ENCODE measurements around the gene H19.

H19 gene

GRCh38 chr11:1968454-1969002 lies 29.1 kb downstream of the H19 start:
- no peaks in the 10 kb centered on the region for H3K9me3 ChIP-seq (replicated peaks in 1 of 11)
- no peaks in the 10 kb centered on the region for H3K4me1 ChIP-seq
- H3K36me3 ChIP-seq = no peaks in the 10 kb centered on the region
- H3K4me3 ChIP-seq = no peak overlapping the region
- H3K9ac ChIP-seq = no peak overlapping the region
- H4K20me1 ChIP-seq = no peaks in the 10 kb centered on the region
- TF ChIP-seq Cebpa-rat (IDR thresholded peaks at IDR 0.05) = no peak
- no peak overlapping the region for H3K4me2 ChIP-seq
- no peak overlapping the region for H3K27ac ChIP-seq
- H3K27me3 ChIP-seq = no peaks in the 10 kb centered on the region

DNA sequence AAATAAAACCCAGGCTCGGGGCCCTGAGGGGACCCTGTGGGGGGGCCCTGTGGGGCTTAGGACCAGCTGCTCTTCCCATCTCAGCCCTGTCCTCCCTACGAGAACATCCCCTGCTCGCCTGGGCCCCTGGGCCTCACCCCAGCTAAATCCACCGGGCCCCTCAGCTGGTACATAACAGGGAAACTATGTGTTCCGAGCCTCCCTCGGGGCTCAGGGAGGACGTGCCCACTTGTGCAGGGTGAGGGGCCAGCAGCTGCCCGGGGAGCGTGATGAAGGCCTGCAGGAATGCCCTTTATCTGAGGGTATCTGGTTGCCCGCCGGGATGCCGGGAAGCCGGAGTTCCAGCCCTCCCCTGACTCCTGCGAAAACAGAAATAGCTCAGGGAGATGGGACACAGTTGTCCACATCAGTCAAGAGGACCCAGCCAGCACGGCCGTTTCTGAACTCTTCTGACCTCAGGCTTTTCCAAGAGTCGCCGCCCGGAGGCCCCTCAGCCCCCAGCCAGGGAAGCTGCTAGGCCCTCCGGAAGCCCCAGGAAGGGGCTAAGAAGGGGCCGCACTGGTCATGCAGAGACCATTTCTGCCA lies 29.9 kb downstream of the H19 start:
- H3K9me3 ChIP-seq (replicated peaks in 1 of 11) = no peaks in the 10 kb centered on the region
- no peaks in the 10 kb centered on the region for H4K20me1 ChIP-seq
- no peak for TF ChIP-seq Cebpa-rat (IDR thresholded peaks at IDR 0.05)
- H3K27ac ChIP-seq = no peak overlapping the region
- H3K27me3 ChIP-seq = no peaks in the 10 kb centered on the region
- H3K36me3 ChIP-seq = no peaks in the 10 kb centered on the region
- no peak overlapping the region for H3K9ac ChIP-seq
- no peak overlapping the region for H3K4me3 ChIP-seq
- no peak overlapping the region for H3K4me2 ChIP-seq
- no peaks in the 10 kb centered on the region for H3K4me1 ChIP-seq

- Histone ChIP-seq H3K36me3 (no peaks in the 10 kb centered on the region), H3K4me1 (no peaks in the 10 kb centered on the region), H3K27ac (no peak overlapping the region), H3K9me3 (replicated peaks in 1 of 11) (no peaks in the 10 kb centered on the region), H3K27me3 (no peaks in the 10 kb centered on the region), H3K4me2 (no peak overlapping the region), H3K9ac (no peak overlapping the region), H3K4me3 (no peak overlapping the region), H4K20me1 (no peaks in the 10 kb centered on the region)
- TF ChIP-seq Cebpa-rat (IDR thresholded peaks at IDR 0.05) = no peak
These were observed 31.1 kb downstream of the H19 start for GRCh38 chr11:1966531-1966930.

- Histone ChIP-seq H3K4me2 (no peak overlapping the region), H3K4me3 (no peak overlapping the region), H4K20me1 (no peaks in the 10 kb centered on the region), H3K9ac (no peak overlapping the region), H3K27ac (no peak overlapping the region), H3K9me3 (replicated peaks in 1 of 11) (no peaks in the 10 kb centered on the region), H3K4me1 (no peaks in the 10 kb centered on the region), H3K36me3 (no peaks in the 10 kb centered on the region), H3K27me3 (no peaks in the 10 kb centered on the region)
- TF ChIP-seq Cebpa-rat (IDR thresholded peaks at IDR 0.05) = no peak
These were observed 32.7 kb downstream of the H19 start for GRCh38 chr11:1964955-1965354.

GRCh38 chr11:1964348-1964747 lies 33.3 kb downstream of the H19 start:
- H3K4me3 ChIP-seq = no peak overlapping the region
- no peaks in the 10 kb centered on the region for H3K4me1 ChIP-seq

GRCh38 chr11:1963864-1964263 lies 33.8 kb downstream of the H19 start:
- Histone ChIP-seq H3K4me3 (no peak overlapping the region), H3K36me3 (no peaks in the 10 kb centered on the region), H3K27ac (no peak overlapping the region), H3K27me3 (no peaks in the 10 kb centered on the region), H3K9me3 (replicated peaks in 1 of 11) (no peaks in the 10 kb centered on the region), H3K4me1 (no peaks in the 10 kb centered on the region), H4K20me1 (no peaks in the 10 kb centered on the region), H3K4me2 (no peak overlapping the region), H3K9ac (no peak overlapping the region)
- TF ChIP-seq Cebpa-rat (IDR thresholded peaks at IDR 0.05) = no peak

More at GRCh38 chr11:1964348-1964747, 33.3 kb downstream of the H19 start:
- H3K9me3 ChIP-seq (replicated peaks in 1 of 11) = no peaks in the 10 kb centered on the region
- no peaks in the 10 kb centered on the region for H4K20me1 ChIP-seq
- no peak overlapping the region for H3K9ac ChIP-seq
- no peaks in the 10 kb centered on the region for H3K27me3 ChIP-seq
- TF ChIP-seq Cebpa-rat (IDR thresholded peaks at IDR 0.05) = no peak
- H3K36me3 ChIP-seq = no peaks in the 10 kb centered on the region
- H3K27ac ChIP-seq = no peak overlapping the region
- no peak overlapping the region for H3K4me2 ChIP-seq

- Histone ChIP-seq H3K36me3 (no peaks in the 10 kb centered on the region), H4K20me1 (no peaks in the 10 kb centered on the region), H3K9ac (no peak overlapping the region), H3K4me3 (no peak overlapping the region), H3K9me3 (replicated peaks in 1 of 11) (no peaks in the 10 kb centered on the region), H3K4me1 (no peaks in the 10 kb centered on the region), H3K4me2 (no peak overlapping the region), H3K27ac (no peak overlapping the region), H3K27me3 (no peaks in the 10 kb centered on the region)
- TF ChIP-seq Cebpa-rat (IDR thresholded peaks at IDR 0.05) = no peak
These were observed 37.9 kb downstream of the H19 start for GRCh38 chr11:1959786-1960185.

DNA sequence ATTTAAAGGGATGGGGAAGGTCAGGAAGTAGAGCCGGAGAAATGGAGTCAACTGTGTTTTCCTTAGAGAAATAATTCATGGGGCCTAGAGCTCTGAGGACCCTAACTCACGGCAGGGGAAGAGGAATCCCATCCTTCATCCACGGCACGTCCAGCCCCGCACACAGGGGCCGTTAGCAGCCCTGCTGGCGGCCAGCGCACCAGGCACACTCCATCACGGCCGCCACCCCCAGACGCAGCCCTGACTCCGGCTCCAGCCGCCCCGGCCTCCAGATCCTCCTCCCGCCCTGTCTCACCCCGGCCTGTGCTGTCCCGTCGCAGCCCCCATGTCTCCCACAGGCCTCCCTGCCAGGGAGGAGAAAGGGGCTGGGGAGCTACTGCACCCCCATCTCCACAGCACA lies 39.3 kb downstream of the H19 start:
- H3K27me3 ChIP-seq = no peaks in the 10 kb centered on the region
- H4K20me1 ChIP-seq = no peaks in the 10 kb centered on the region
- no peak for TF ChIP-seq Cebpa-rat (IDR thresholded peaks at IDR 0.05)
- no peaks in the 10 kb centered on the region for H3K36me3 ChIP-seq
- no peaks in the 10 kb centered on the region for H3K9me3 ChIP-seq (replicated peaks in 1 of 11)
- H3K4me1 ChIP-seq = no peaks in the 10 kb centered on the region
- H3K9ac ChIP-seq = no peak overlapping the region
- no peak overlapping the region for H3K4me3 ChIP-seq
- no peak overlapping the region for H3K4me2 ChIP-seq
- no peak overlapping the region for H3K27ac ChIP-seq

GRCh38 chr11:1953489-1954266 lies 44.0 kb downstream of the H19 start:
- no peaks in the 10 kb centered on the region for H4K20me1 ChIP-seq
- H3K27me3 ChIP-seq = no peaks in the 10 kb centered on the region
- H3K4me3 ChIP-seq = no peak overlapping the region
- TF ChIP-seq Cebpa-rat (IDR thresholded peaks at IDR 0.05) = no peak
- H3K4me1 ChIP-seq = no peaks in the 10 kb centered on the region
- no peak overlapping the region for H3K27ac ChIP-seq
- no peak overlapping the region for H3K9ac ChIP-seq
- no peak overlapping the region for H3K4me2 ChIP-seq
- no peaks in the 10 kb centered on the region for H3K36me3 ChIP-seq
- H3K9me3 ChIP-seq (replicated peaks in 1 of 11) = no peaks in the 10 kb centered on the region

All from BLaER1 treated with 17β-estradiol and CSF1 and Interleukin-3, amounts not matched to agents 10 nM and 100 nM (cell line).